ENCODE data around the gene CD69.

DNA sequence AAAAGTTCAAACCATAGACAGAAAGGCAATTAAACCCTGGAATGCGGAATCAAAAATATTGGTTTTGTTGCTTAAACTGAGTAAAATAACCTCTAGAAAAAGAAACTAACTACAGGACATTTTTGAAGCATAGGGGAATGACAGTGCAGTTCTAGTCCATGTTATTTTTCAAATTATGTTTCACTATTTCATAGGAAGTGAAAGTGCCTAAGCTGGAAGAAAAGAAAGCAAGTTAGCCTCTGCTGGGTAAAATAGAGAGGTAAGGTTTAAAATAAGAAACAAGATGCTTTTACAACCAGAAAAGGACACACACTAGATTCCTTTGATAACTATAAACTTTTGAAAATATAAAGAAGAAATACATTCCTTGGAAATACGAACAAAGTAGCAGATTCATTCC lies 28.9 kb downstream of the CD69 start:
- TF ChIP-seq, protein P1, sequence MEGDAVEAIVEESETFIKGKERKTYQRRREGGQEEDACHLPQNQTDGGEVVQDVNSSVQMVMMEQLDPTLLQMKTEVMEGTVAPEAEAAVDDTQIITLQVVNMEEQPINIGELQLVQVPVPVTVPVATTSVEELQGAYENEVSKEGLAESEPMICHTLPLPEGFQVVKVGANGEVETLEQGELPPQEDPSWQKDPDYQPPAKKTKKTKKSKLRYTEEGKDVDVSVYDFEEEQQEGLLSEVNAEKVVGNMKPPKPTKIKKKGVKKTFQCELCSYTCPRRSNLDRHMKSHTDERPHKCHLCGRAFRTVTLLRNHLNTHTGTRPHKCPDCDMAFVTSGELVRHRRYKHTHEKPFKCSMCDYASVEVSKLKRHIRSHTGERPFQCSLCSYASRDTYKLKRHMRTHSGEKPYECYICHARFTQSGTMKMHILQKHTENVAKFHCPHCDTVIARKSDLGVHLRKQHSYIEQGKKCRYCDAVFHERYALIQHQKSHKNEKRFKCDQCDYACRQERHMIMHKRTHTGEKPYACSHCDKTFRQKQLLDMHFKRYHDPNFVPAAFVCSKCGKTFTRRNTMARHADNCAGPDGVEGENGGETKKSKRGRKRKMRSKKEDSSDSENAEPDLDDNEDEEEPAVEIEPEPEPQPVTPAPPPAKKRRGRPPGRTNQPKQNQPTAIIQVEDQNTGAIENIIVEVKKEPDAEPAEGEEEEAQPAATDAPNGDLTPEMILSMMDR (IDR thresholded peaks at IDR 0.05; ENCODE audit: poor library complexity, severe bottlenecking) = no peak
- TF ChIP-seq RAD21 (conservative IDR thresholded peaks at IDR 0.05) = no peak
- TF ChIP-seq EP300 (conservative IDR thresholded peaks at IDR 0.05; ENCODE audit: poor library complexity, severe bottlenecking) = no peak
- no peak for TF ChIP-seq POLR2AphosphoS5 (IDR thresholded peaks at IDR 0.05)

Data from neural cell (in vitro differentiated cells).